Esophagus squamous epithelium (tissue), 4 donors: ENCODE measurements around the gene CSMD2.
"Not testable (repeated sequence)": the region's sequence is repeated elsewhere in the genome, so short reads cannot be mapped to it uniquely, and the experiment has no call there.

ENCODE experiments used
- CTCF ChIP-seq, 6 experiments: fragments of 450-650 bp in 4 of 6; fragments of 200-600 bp in 2 of 6; sonication (generic) in 2 of 6; IDR thresholded peaks; one replicate each; pipeline ENCODE4 v1.5.1; 2016 to 2019; ENCODE audit warnings: antibody characterized with exemption in 6 of 6, mild to moderate bottlenecking in 4 of 6, moderate library complexity in 4 of 6
- POLR2A ChIP-seq, 4 donors: fragments of 450-650 bp; IDR thresholded peaks; one replicate each; pipeline ENCODE4 v1.6.1; 2017; ENCODE audit warnings: antibody characterized with exemption in 4 of 4, mild to moderate bottlenecking in 4 of 4, moderate library complexity in 3 of 4

GRCh38 chr1:34183381-34183780 is 18.4 kb upstream of the CSMD2 start:
- TF ChIP-seq CTCF, POLR2A (IDR thresholded peaks at IDR 0.05): not testable (repeated sequence)
